HG02588 (cell line): ENCODE results near the gene ETHE1.
"Not testable (repeated sequence)": the region's sequence is repeated elsewhere in the genome, so short reads cannot be mapped to it uniquely, and the experiment has no call there.

Experiments
- ATAC-seq: cut with Tn5 transposase; IDR thresholded peaks from one replicate; pipeline ENCODE4 v1.9.1; 2021; ENCODE audit warnings: mild to moderate bottlenecking, moderate library complexity; ENCODE audit not compliant: unreplicated experiment

Gene ETHE1

DNA sequence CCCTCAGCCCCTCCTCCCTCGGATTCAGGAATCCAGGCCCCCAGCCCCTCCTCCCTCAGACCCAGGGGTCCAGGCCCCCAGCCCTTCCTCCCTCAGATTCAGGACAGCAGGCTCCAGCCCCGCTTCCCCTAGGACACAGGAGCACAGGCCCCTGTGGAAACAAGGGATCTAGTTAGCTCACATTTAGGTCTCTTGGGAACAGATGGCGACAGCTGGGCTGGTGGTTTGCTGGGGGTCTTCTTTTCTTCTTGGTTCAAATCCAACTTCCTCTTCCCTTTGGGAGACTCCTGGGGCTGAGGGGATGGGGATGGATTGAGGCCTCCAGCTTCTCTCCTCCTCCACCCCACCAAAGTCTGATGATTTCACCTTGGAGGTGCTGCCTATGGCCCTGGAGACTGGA lies 25.6 kb upstream of the ETHE1 start:
- no peak for ATAC-seq

GRCh38 chr19:43552198-43552450 lies 25.1 kb upstream of the ETHE1 start:
- no peak for ATAC-seq

GRCh38 chr19:43551399-43552197 lies 24.6 kb upstream of the ETHE1 start:
- no peak for ATAC-seq

DNA sequence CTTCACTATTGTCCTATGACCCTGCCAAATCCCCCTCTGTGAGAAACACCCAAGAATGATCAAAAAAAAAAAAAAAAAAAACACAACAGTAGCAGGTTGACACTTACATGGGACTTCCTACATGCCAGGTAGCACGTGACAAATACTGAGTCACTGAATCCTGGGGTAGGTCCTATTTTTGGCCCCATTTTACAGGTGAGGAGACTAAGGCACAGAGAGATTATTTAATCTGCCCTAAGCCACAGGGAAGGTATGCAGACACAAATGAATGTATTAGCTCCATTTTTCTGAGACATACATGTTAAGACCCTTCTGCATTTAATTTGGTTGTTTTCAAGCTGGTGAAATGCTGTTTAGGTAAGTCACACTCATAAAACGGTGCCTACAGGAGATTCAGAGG lies 21.7 kb upstream of the ETHE1 start:
- no peak for ATAC-seq

- not testable (repeated sequence) for ATAC-seq
These were observed 20.9 kb upstream of the ETHE1 start for GRCh38 chr19:43547926-43548325.

- no peak for ATAC-seq
These were observed 19.6 kb upstream of the ETHE1 start for GRCh38 chr19:43546581-43546980.

DNA sequence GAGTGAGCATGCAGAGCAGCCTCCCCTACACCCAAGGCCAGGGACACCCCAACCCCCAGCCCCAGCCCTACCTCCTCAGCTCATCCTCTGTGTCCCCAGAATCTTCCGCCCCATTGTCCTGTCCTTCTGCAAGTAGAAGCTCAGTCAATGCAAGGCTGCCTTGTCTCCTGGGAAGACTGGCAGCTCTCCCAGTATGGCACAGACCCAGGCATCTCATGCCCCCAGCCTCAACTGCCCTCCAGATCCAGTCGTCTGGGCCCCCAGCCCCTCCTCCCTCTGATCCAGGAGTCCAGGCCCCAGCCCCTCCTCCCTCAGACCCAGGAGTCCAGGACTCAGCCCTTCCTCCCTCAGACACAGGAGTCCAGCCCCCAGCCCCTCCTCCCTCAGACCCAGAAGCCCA lies 19.0 kb upstream of the ETHE1 start:
- ATAC-seq, result no peak

DNA sequence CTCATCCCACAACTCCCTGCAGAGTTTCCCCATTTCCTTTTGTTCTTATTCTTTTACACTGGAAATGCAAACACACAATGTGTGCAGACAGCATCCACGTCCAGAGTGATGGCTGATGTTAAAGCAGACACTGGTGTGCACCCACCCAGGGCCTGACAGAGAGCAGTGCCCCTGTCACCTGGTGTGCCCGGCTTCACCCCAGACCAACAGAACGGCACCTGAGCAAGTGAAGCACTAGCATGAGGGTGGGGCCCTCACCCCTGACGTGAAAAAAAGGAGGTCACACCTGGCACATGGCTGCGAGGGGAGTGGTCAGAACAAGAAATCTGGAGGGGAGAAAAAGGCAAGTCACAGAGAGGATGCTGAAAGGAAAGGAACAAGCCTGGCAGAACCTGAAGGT lies 18.3 kb upstream of the ETHE1 start:
- ATAC-seq, result no peak

DNA sequence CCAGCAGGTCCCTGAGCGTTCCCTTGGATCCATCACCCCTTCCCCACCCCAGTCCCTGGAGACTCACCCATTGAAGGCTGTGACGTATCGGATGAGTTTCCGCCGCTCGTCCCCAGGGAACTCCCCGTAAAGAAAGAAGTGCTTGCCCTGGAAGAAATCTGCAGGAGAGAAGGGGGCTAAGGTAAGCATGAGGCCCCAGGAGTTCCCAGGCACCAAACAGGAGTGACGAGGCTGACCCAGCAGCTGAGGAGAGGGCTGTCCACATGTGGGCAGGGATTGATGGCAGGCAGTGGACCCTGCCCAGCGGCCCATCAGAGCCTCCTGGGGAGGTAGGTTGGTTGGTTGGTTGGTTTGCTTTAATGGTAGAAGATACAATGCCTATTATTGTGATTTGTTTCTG lies 17.1 kb upstream of the ETHE1 start:
- no peak for ATAC-seq

DNA sequence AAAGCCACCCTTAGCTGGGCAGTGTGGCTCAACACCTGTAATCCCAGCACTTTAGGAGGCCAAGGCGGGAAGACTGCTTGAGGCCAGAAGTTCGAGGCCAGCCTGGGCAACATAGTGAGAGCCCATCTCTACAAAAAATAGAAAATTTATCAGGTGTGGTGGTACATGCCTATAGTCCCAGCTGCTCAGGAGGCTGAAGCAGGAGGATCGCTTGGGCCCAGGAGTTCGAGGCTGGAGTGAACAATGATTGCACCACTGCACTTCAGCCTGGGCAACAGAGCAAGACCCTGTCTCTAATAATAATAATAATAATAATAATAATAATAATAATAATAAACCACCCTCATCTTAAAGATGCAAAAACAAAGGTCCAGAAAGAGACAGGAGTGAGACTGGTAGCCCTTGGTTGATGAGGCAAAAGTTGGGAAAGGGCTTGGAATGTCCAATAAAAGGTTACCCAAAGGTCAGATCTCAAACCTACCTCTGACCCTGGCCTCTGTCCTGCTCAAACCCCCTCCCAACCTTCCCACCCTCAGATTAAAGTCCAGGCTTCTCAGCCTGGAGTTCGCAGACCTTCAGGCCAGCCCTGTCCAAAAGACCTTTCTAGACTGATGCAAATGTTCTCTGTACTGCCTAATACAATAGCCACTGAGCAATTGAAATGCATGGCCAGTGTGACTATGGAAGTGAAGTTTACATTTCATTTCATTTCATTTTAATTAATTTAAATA lies 15.1 kb upstream of the ETHE1 start:
- ATAC-seq, result no peak

GRCh38 chr19:43540381-43540780 lies 13.4 kb upstream of the ETHE1 start:
- ATAC-seq, result no peak

GRCh38 chr19:43538922-43539321 lies 11.9 kb upstream of the ETHE1 start:
- no peak for ATAC-seq

- no peak for ATAC-seq
These were observed 8.1 kb upstream of the ETHE1 start for GRCh38 chr19:43534816-43535761.

GRCh38 chr19:43534305-43534815 lies 7.4 kb upstream of the ETHE1 start:
- ATAC-seq, result no peak

GRCh38 chr19:43533546-43534304 lies 6.7 kb upstream of the ETHE1 start:
- peak; percentile 42 for ATAC-seq

- ATAC-seq, result peak; percentile 61
These were observed 6.1 kb upstream of the ETHE1 start, which contains the start of gene ZNF575 for GRCh38 chr19:43532962-43533545. ZNF575 (plus strand) TSS chr19:43533188; CDS start chr19:43534423, 1,235 bp downstream.

- ATAC-seq, result no peak
These were observed 5.6 kb upstream of the ETHE1 start for GRCh38 chr19:43532571-43532961.

DNA sequence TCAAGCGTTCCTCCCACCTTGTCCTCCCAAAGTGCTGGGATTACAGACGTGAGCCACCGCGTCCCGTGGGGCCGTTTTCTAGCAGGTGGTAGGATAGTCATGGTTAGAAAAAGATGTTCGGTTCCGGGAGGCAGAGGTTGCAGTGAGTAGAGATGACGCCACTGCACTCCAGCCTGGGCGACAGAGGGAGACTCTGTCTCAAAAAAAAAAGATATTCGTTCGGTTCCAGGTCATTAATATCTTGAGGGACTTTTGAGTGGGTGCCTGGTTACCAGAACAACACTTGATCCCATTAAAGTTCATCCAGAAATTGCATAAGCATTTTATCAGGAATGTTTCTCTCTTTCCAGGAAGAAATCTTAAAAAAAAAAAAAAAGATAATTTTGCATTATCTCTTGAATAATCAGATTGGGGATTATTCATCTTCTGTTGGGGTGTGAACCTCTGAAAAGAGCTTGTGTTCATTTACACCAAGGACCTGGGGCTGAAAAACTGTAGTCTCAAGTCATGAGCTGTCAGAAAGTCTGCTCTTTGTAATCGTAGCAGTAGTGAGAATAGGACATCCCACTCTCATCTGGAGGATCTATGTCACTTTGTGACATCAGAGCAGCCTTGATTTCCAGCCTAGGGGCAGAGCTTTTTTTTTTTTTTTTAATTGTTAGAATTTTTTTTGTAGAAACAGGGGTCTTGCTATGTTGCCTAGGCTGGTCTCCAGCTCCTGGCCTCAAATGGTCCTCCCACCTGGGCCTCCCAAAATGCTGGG lies 1.0 kb upstream of the ETHE1 start:
- ATAC-seq, result no peak
